Uterus (tissue), 4 donors: ENCODE data around the gene ZNF302. TPM values are rescaled to one million over a fixed set of nuclear protein-coding genes. Genes with fewer than 3 reads are reported as not detected.

Experiments used
- DNase-seq, 2 donors: peaks; one replicate each; pipeline ENCODE4 v3.0.0-alpha.2; 2019 to 2020
- H3K27ac ChIP-seq, 2 donors: fragments of 200-600 bp; sonication (generic); 1 replicate in 1 of 2; 2 replicates in 1 of 2; pipeline ENCODE4 v1.5.1; 2016 to 2018
- H3K27me3 ChIP-seq, 2 donors: fragments of 200-600 bp; sonication (generic); one replicate each; pipeline ENCODE4 v1.5.1; 2018 to 2019; ENCODE audit warnings: control low read depth in 1 of 2
- H3K36me3 ChIP-seq, 2 donors: fragments of 200-600 bp; sonication (generic); one replicate each; pipeline ENCODE4 v1.5.1; 2019; ENCODE audit warnings: control low read depth in 1 of 2
- H3K4me1 ChIP-seq, 2 donors: fragments of 200-600 bp; sonication (generic); one replicate each; pipeline ENCODE4 v1.5.1; 2018 to 2019; ENCODE audit warnings: control low read depth in 1 of 2
- H3K4me3 ChIP-seq, 2 donors: fragments of 200-600 bp; sonication (generic); 1 replicate in 1 of 2; 2 replicates in 1 of 2; pipeline ENCODE4 v1.5.1; 2018 to 2019; ENCODE audit warnings: mild to moderate bottlenecking in 1 of 2
- H3K9me3 ChIP-seq, 2 donors: fragments of 200-600 bp; sonication (generic); one replicate each; pipeline ENCODE4 v1.5.1; 2019; ENCODE audit warnings: control low read depth in 1 of 2
- POLR2A ChIP-seq, 2 donors: fragments of 450-650 bp; IDR thresholded peaks; one replicate each; pipeline ENCODE4 v1.6.1; 2016; ENCODE audit warnings: antibody characterized with exemption in 2 of 2, mild to moderate bottlenecking in 1 of 2, moderate library complexity in 1 of 2
- intact Hi-C: fragments of 100-400 bp; cut with DNase I; formaldehyde crosslinking; loops from one replicate; pipeline ENCODE4 v1.15.1; 2023; ENCODE audit warnings: low total_unique reads
- total RNA-seq, 4 donors: library from RNA; depleted of rRNA in 3 of 4; stranded (reverse); fragments of >200 nt in 3 of 4; gene quantifications; one replicate each; pipeline versions ENCODE4 v1.1.0 to v1.2.4, GENCODE V29; 2014 to 2023
- TF ChIP-seq, protein P1 (sequence below), 4 experiments: fragments of 200-600 bp in 2 of 4; fragments of 450-650 bp in 2 of 4; sonication (generic) in 2 of 4; IDR thresholded peaks; one replicate each; pipeline ENCODE4 v1.5.1; 2016 to 2019; ENCODE audit warnings: antibody characterized with exemption in 4 of 4, mild to moderate bottlenecking in 2 of 4, moderate library complexity in 1 of 4
- donor health status: DM: yes; HTN: yes; CAD: no.

Gene ZNF302
- total RNA-seq, 4 donors from 2014 or later = 23.5 to 80.3 (median 39.7) TPM

DNA sequence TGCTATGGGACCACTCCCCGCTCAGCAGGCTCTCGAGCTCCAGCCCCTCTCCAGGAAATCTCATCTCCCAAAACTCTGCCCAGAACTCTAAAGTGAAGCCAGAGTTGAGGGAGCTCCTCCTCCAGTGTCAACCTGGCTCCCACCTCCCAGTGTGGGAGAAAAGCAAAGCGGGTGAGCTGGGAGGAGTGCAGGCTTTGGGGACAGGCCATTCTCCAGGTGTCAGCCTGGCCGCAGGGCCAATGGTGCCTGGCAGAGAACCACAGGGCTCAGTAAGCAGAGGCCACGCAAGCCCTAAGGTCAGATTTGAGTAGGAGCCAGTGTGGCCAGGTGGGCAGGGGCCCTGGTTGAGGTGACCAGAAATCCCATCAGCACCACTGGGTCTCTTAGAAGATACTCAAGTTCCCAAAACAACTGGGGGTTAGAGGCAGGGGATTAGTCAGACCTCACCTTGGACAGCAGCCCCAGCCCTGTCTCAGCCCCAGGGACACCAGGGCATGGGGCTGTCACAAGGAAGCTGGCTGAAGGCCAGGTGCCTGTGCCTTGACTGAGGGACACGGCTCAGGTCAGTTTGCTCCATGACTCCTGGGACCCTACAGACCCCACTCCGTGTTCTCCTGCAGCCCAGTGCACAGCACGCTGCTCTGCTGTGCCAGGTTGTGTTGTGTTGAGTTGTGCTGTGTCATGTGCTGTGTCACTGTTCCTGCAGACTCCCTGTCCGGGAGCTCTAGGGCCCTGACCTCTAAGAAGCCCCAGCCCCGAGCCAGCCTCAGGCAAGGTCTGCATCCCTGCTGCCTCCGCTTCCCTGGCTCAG lies 53.7 kb downstream of the ZNF302 start:
- Histone ChIP-seq H3K4me3 (no peak overlapping the region), H3K27me3 (no peaks in the 10 kb centered on the region), H3K27ac (no peak overlapping the region), H3K4me1 (peaks cover 0 to 10% of the 10 kb centered on the region in 2 donors), H3K36me3 (no peaks in the 10 kb centered on the region), H3K9me3 (no peaks in the 10 kb centered on the region)
- DNase-seq = peak in 1 of 2 donors; percentile 15
- intact Hi-C loops = no loop called here
- TF ChIP-seq POLR2A (IDR thresholded peaks at IDR 0.05) = no peak
- TF ChIP-seq, protein P1, sequence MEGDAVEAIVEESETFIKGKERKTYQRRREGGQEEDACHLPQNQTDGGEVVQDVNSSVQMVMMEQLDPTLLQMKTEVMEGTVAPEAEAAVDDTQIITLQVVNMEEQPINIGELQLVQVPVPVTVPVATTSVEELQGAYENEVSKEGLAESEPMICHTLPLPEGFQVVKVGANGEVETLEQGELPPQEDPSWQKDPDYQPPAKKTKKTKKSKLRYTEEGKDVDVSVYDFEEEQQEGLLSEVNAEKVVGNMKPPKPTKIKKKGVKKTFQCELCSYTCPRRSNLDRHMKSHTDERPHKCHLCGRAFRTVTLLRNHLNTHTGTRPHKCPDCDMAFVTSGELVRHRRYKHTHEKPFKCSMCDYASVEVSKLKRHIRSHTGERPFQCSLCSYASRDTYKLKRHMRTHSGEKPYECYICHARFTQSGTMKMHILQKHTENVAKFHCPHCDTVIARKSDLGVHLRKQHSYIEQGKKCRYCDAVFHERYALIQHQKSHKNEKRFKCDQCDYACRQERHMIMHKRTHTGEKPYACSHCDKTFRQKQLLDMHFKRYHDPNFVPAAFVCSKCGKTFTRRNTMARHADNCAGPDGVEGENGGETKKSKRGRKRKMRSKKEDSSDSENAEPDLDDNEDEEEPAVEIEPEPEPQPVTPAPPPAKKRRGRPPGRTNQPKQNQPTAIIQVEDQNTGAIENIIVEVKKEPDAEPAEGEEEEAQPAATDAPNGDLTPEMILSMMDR (IDR thresholded peaks at IDR 0.05) = no peak

DNA sequence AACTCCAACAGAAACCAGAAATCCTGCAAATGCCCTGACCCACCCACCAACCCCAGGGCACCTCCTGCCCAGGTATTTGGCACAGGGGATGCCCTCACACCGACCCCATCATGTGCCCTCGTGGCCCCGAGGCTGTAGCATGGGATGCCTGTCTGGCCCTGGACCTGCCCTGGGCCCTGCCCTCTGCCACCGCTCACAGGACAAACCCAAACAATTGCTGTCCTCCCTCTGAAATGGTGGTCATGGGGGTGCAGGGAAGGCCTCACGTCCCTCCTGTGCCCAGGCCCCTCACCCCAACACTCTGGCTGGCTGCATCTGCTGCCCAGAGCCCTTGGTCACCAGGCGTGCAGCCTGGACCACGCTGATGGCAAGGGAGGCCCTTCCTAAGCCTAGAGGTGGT lies 54.5 kb downstream of the ZNF302 start:
- intact Hi-C loops = no loop called here
- H3K4me1 ChIP-seq = peaks cover 0 to 10% of the 10 kb centered on the region in 2 donors
- TF ChIP-seq, protein P1 (IDR thresholded peaks at IDR 0.05) = no peak
- no peak for TF ChIP-seq POLR2A (IDR thresholded peaks at IDR 0.05)
- no peaks in the 10 kb centered on the region for H3K9me3 ChIP-seq
- no peaks in the 10 kb centered on the region for H3K36me3 ChIP-seq
- no peak overlapping the region for H3K4me3 ChIP-seq
- H3K27ac ChIP-seq = no peak overlapping the region
- no peak for DNase-seq
- H3K27me3 ChIP-seq = no peaks in the 10 kb centered on the region

DNA sequence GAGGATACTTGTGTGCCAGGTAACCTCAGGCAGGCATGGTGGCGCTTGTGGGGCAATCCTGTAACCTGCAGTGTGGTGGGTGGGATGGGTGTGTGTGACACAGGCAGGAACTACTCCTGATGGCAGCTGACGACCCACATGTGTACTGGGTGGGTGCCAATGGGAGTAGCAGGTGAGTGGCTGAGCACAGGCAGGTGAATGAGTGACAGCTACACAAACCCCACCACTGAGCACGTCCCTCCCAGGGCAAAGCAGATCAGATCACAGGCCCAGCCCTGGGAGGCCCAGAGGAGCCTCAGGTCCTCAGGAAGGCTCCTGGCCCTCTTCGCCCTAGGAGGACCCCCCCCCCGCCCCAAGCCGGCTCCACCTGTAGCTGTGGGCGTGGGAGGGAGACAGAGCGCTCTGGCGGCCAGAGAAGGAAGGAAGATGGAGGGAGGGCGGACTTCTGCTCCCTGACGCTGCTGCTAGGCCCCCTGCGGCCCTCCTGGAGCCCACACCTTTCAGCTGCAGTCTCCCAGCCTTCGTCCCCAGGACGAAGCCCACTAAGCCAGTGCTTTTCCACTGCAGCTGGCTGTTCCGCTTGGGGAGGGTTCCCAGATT lies 55.2 kb downstream of the ZNF302 start:
- Histone ChIP-seq H3K9me3 (no peaks in the 10 kb centered on the region), H3K27me3 (no peaks in the 10 kb centered on the region), H3K4me3 (peak overlapping the region; percentile 65 to 90), H3K36me3 (no peaks in the 10 kb centered on the region), H3K27ac (peak overlapping the region; percentile 95 to 97), H3K4me1 (peaks cover 0 to 10% of the 10 kb centered on the region in 2 donors)
- DNase-seq = peak; percentile 13 to 28
- intact Hi-C loops = no loop called here
- no peak for TF ChIP-seq POLR2A (IDR thresholded peaks at IDR 0.05)
- TF ChIP-seq, protein P1 (IDR thresholded peaks at IDR 0.05) = no peak

DNA sequence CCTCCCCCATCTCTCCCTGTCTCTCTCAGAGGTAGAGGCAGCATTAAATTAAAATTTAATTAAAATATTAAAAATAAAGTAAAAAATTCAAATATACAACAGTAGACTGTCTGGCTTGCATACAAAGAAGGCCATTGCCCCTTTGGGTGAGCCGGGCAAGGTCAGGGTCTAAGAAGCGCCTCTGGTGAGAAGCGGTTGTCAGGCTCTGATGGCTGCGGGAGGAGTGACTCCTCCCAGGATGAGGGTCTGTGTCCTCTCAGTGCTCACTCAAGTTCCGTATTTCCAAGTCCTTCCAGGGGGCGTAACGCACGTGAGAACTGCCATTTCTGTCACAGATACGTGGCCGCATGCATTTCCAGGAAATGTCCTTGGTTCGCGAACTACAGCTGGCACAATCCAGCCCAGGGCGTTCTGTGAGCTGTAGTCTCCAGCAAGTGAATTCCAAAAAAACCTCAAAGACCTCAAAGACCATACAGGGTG lies 55.8 kb downstream of the ZNF302 start:
- Histone ChIP-seq H3K4me3 (peak overlapping the region; percentile 65 to 90), H3K27me3 (no peaks in the 10 kb centered on the region), H3K4me1 (peaks cover 0 to 10% of the 10 kb centered on the region in 2 donors), H3K36me3 (no peaks in the 10 kb centered on the region), H3K27ac (peak overlapping the region; percentile 95 to 97), H3K9me3 (no peaks in the 10 kb centered on the region)
- intact Hi-C loops = no loop called here
- peak in 1 of 2 donors; percentile 18 for TF ChIP-seq POLR2A (IDR thresholded peaks at IDR 0.05)
- TF ChIP-seq, protein P1 (IDR thresholded peaks at IDR 0.05) = no peak
- peak in 1 of 2 donors; percentile 48 for DNase-seq
